ENCODE results near the gene STK25.

The STK25 gene

DNA sequence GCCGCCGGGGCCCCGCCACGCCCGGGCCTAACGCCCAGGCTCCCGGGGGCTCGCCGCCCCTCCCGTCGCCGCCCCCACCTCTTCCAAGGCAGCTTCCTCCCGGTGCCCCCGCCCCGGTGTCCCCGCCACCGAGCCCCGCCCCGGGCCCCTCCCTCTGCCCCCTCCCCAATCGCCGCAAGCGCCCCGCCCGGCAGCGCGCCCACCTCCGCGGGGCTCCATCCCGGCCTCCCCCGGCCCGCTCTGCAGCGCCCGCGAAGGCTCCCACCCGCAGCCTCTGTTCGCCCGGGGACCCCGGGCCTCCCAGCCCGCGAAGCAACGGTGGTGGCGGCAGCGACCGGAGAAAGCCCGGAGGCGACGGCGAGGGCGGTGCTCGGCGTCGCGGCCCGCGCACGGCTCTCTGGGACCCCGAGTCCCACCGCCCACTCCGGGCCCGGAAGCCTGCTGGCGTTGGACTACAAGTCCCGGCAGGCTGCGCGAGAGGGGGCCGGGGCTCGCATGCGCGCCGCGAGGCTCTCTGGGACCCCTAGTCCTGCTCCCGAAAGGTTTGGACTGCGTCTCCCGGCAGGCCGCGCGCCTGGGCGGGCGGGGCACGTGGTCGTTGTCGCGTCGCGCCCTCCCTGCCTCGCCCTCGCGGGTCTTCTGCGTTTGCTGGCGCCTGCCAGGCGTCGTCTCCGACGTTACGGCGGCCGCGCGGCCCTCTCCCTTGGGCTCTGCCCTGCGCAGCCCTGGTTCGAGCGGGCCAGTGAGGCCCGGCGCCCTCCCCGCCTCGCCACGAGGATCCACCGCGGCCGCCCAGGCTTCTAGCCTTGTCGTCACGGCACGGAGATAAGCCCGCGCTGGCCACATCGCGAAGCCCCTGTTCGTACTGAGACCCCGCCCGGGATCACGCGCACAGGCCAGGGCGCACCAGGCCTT, at the start of gene STK25 (continued):
- no peak for TF ChIP-seq SCRT2 (tag by site-specific recombination; IDR thresholded peaks at IDR 0.05)
- no peak for TF ChIP-seq ZNF391 (tag by site-specific recombination; IDR thresholded peaks at IDR 0.05; ENCODE audit: borderline replicate concordance, low read depth)
- no peak for TF ChIP-seq ZNF658 (tag by site-specific recombination; IDR thresholded peaks at IDR 0.05)
- TF ChIP-seq, protein P1, sequence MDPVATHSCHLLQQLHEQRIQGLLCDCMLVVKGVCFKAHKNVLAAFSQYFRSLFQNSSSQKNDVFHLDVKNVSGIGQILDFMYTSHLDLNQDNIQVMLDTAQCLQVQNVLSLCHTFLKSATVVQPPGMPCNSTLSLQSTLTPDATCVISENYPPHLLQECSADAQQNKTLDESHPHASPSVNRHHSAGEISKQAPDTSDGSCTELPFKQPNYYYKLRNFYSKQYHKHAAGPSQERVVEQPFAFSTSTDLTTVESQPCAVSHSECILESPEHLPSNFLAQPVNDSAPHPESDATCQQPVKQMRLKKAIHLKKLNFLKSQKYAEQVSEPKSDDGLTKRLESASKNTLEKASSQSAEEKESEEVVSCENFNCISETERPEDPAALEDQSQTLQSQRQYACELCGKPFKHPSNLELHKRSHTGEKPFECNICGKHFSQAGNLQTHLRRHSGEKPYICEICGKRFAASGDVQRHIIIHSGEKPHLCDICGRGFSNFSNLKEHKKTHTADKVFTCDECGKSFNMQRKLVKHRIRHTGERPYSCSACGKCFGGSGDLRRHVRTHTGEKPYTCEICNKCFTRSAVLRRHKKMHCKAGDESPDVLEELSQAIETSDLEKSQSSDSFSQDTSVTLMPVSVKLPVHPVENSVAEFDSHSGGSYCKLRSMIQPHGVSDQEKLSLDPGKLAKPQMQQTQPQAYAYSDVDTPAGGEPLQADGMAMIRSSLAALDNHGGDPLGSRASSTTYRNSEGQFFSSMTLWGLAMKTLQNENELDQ (tag by site-specific recombination; IDR thresholded peaks at IDR 0.05; ENCODE audit: low read depth): no peak

DNA sequence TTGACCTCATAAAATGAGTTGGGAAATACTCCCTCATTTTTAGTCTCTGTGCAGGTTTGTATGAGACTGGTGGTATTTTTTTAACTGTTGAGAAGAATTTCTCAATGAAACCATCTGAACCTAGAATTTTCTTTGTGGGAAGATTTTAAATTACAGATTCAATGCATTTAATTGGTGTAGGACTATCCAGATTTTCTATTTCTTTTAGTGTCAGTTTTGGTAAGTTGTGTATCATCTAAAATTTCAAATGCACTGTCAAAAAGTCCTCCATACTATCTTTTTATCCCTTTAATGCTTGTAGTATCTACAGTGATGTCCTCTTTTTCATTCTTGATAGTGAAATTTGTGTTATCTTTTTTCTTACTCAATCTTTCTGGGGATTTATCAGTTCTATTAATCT, 48.4 kb upstream of the STK25 start:
- Histone ChIP-seq H3K27ac (ENCODE audit: extremely low read depth, low read depth, low read length) (no peak overlapping the region), H3K4me1 (ENCODE audit: control insufficient read depth, insufficient read depth, low read length) (no peaks in the 10 kb centered on the region), H3K9me3 (ENCODE audit: control insufficient read depth, insufficient read depth, low read depth, low read length) (no peaks in the 10 kb centered on the region; the same call in 1 of the 2 replicates), H3K36me3 (ENCODE audit: control insufficient read depth in 2 of 2, insufficient read depth in 1 of 2, low read length in 2 of 2) (no peaks in the 10 kb centered on the region), H3K4me3 (ENCODE audit: low read depth, low read length) (no peak overlapping the region)
- CTCF ChIA-PET: interaction anchor here (0.6 to 0.7 kb wide), 2 partner anchors 9 to 28 kb away, joined by 3 read pairs; no protein-coding TSS in a partner anchor
- POLR2A ChIA-PET: no interaction called here
- TF ChIP-seq ZSCAN23 (tag by site-specific recombination; IDR thresholded peaks at IDR 0.05): no peak
- TF ChIP-seq TRIM28 (IDR thresholded peaks at IDR 0.05; ENCODE audit: borderline replicate concordance, low read length): 0 out of 2 replicates have a peak, but pooled peaks have one; percentile 15
- peak; percentile 96 for TF ChIP-seq SETDB1 (IDR thresholded peaks at IDR 0.05; ENCODE audit: insufficient read length, low read length)

DNA sequence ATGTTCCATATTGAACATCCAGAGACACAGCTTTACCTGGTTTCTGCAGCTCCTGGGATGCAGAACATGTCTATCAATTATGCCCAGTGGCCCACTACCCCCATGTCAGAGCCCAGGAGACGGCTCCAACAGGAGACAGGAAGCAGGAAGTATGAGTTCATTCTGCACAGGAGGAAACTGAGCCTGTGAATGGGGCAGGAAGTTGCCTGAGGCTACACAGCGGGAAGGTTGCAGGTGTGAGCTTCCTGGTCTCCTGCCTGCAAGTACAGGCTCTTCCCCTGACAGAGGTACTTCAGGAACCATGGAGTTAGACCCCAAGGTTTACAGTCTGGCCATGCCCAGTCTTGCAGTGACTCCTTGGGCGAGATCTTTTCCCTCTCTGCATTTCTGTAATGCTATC, 47.3 kb upstream of the STK25 start:
- POLR2A ChIA-PET: interaction anchor here (0.6 kb wide), 1 partner anchor 29 kb away, joined by 3 read pairs; no protein-coding TSS in a partner anchor
- H3K27ac ChIP-seq (ENCODE audit: extremely low read depth, low read depth, low read length): no peak overlapping the region
- no peaks in the 10 kb centered on the region; the same call in 1 of the 2 replicates for H3K9me3 ChIP-seq (ENCODE audit: control insufficient read depth, insufficient read depth, low read depth, low read length)
- CTCF ChIA-PET: interaction anchor here (0.5 to 0.6 kb wide), 2 partner anchors 40 to 91 kb away, joined by 3 to 5 read pairs; no protein-coding TSS in a partner anchor
- peaks cover 3% of the 10 kb centered on the region; the same call in 1 of the 2 replicates for H3K4me1 ChIP-seq (ENCODE audit: control insufficient read depth, insufficient read depth, low read length)
- no peaks in the 10 kb centered on the region for H3K36me3 ChIP-seq (ENCODE audit: control insufficient read depth in 2 of 2, insufficient read depth in 1 of 2, low read length in 2 of 2)
- no peak overlapping the region for H3K4me3 ChIP-seq (ENCODE audit: low read depth, low read length)
- TF ChIP-seq, protein P2, sequence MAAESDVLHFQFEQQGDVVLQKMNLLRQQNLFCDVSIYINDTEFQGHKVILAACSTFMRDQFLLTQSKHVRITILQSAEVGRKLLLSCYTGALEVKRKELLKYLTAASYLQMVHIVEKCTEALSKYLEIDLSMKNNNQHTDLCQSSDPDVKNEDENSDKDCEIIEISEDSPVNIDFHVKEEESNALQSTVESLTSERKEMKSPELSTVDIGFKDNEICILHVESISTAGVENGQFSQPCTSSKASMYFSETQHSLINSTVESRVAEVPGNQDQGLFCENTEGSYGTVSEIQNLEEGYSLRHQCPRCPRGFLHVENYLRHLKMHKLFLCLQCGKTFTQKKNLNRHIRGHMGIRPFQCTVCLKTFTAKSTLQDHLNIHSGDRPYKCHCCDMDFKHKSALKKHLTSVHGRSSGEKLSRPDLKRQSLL (tag by site-specific recombination; IDR thresholded peaks at IDR 0.05): no peak
- TF ChIP-seq GLIS1 (tag by site-specific recombination; IDR thresholded peaks at IDR 0.05): no peak
- TF ChIP-seq ZNF610 (tag by site-specific recombination; IDR thresholded peaks at IDR 0.05; ENCODE audit: borderline replicate concordance): no peak
- TF ChIP-seq, protein P3, sequence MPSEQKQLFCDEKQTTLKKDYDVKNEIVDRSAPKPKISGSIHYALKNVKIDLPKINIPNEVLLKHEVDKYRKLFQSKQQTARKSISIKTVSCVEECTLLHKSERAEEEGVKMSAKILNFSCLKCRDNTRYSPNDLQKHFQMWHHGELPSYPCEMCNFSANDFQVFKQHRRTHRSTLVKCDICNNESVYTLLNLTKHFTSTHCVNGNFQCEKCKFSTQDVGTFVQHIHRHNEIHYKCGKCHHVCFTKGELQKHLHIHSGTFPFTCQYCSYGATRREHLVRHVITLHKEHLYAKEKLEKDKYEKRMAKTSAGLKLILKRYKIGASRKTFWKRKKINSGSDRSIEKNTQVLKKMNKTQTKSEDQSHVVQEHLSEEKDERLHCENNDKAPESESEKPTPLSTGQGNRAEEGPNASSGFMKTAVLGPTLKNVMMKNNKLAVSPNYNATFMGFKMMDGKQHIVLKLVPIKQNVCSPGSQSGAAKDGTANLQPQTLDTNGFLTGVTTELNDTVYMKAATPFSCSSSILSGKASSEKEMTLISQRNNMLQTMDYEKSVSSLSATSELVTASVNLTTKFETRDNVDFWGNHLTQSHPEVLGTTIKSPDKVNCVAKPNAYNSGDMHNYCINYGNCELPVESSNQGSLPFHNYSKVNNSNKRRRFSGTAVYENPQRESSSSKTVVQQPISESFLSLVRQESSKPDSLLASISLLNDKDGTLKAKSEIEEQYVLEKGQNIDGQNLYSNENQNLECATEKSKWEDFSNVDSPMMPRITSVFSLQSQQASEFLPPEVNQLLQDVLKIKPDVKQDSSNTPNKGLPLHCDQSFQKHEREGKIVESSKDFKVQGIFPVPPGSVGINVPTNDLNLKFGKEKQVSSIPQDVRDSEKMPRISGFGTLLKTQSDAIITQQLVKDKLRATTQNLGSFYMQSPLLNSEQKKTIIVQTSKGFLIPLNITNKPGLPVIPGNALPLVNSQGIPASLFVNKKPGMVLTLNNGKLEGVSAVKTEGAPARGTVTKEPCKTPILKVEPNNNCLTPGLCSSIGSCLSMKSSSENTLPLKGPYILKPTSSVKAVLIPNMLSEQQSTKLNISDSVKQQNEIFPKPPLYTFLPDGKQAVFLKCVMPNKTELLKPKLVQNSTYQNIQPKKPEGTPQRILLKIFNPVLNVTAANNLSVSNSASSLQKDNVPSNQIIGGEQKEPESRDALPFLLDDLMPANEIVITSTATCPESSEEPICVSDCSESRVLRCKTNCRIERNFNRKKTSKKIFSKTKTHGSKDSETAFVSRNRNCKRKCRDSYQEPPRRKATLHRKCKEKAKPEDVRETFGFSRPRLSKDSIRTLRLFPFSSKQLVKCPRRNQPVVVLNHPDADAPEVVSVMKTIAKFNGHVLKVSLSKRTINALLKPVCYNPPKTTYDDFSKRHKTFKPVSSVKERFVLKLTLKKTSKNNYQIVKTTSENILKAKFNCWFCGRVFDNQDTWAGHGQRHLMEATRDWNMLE (tag by site-specific recombination; conservative IDR thresholded peaks at IDR 0.05; ENCODE audit: low read depth): no peak
- no peak for TF ChIP-seq ZBTB7A (tag by site-specific recombination; IDR thresholded peaks at IDR 0.05; ENCODE audit: low read depth)
- no peak for TF ChIP-seq ZNF324 (tag by site-specific recombination; IDR thresholded peaks at IDR 0.05)
- TF ChIP-seq ZNF2 (tag by site-specific recombination; IDR thresholded peaks at IDR 0.05): no peak
- no peak for TF ChIP-seq ZNF169 (tag by site-specific recombination; IDR thresholded peaks at IDR 0.05)
- no peak for TF ChIP-seq IKZF3 (tag by site-specific recombination; IDR thresholded peaks at IDR 0.05)
- TF ChIP-seq, protein P4, sequence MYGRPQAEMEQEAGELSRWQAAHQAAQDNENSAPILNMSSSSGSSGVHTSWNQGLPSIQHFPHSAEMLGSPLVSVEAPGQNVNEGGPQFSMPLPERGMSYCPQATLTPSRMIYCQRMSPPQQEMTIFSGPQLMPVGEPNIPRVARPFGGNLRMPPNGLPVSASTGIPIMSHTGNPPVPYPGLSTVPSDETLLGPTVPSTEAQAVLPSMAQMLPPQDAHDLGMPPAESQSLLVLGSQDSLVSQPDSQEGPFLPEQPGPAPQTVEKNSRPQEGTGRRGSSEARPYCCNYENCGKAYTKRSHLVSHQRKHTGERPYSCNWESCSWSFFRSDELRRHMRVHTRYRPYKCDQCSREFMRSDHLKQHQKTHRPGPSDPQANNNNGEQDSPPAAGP (tag by site-specific recombination; IDR thresholded peaks at IDR 0.05): no peak
- no peak for TF ChIP-seq ZXDB (tag by site-specific recombination; IDR thresholded peaks at IDR 0.05)
- no peak for TF ChIP-seq ZNF138 (tag by site-specific recombination; IDR thresholded peaks at IDR 0.05; ENCODE audit: borderline replicate concordance)
- TF ChIP-seq, protein P5, sequence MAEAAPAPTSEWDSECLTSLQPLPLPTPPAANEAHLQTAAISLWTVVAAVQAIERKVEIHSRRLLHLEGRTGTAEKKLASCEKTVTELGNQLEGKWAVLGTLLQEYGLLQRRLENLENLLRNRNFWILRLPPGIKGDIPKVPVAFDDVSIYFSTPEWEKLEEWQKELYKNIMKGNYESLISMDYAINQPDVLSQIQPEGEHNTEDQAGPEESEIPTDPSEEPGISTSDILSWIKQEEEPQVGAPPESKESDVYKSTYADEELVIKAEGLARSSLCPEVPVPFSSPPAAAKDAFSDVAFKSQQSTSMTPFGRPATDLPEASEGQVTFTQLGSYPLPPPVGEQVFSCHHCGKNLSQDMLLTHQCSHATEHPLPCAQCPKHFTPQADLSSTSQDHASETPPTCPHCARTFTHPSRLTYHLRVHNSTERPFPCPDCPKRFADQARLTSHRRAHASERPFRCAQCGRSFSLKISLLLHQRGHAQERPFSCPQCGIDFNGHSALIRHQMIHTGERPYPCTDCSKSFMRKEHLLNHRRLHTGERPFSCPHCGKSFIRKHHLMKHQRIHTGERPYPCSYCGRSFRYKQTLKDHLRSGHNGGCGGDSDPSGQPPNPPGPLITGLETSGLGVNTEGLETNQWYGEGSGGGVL (tag by site-specific recombination; IDR thresholded peaks at IDR 0.05): no peak
